HG02943 (cell line): ENCODE results near the gene ARPP19.
"Not testable (repeated sequence)": the region's sequence is repeated elsewhere in the genome, so short reads cannot be mapped to it uniquely, and the experiment has no call there.

Experiments
- ATAC-seq: cut with Tn5 transposase; IDR thresholded peaks from one replicate; pipeline ENCODE4 v1.9.1; 2021; ENCODE audit warnings: mild to moderate bottlenecking, low read depth, moderate library complexity; ENCODE audit not compliant: unreplicated experiment

Gene ARPP19

DNA sequence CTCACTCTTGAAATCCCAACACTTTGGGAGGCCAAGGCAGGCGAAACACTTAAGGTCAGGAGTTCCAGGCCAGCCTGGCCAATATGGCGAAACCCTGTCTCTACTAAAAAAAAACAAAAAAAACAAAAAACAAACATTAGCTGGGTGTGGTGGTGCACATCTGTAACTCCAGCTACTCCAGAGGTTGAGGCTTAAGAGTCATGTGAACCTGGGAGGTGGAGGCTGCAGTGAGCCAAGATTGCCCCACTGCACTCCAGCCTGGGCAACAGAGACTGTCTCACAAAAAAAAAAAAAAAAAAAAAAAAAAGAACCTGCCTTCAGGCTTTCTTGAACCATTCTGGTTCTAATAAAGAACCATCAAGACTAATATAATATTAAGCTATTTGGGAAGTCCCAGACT is 16.5 kb downstream of the ARPP19 start:
- no peak for ATAC-seq

DNA sequence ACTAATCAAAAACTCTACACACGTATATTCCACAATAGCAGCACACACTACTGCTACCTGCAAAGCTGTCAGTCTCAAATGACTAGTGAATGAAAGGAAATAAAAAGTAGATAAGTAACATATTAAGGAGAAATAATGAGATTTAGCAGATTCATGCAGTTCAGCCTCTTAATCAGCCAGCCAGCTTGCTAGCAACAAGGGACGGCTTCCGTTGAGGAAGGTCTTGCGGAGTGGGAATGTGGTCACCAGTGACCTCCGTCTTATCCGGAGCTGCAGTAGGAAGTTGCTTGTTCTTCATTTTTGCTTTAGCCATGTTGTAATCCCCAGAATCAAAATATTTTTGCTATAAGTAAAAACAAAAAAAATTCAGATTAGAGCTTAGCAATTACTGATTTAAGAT is 17.1 kb downstream of the ARPP19 start:
- no peak for ATAC-seq

DNA sequence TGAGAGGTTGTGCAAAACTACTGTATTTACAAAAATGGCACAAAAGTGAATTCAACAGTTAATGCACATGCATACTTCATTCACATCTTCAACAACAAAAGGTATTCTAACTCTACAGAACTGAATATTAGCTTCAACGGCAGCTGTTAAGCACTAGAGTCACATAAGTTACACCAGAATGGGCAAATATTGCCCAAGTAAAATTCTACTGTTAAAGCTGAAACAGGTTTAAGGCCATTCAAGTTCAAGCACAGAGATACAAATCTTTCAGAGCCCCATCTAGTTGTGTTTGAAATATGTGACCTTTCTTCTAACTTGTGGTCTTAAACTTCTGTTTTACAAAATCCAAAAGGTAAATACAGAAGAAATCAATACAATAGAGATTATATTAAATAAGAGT is 17.6 kb downstream of the ARPP19 start:
- ATAC-seq = not testable (repeated sequence)

DNA sequence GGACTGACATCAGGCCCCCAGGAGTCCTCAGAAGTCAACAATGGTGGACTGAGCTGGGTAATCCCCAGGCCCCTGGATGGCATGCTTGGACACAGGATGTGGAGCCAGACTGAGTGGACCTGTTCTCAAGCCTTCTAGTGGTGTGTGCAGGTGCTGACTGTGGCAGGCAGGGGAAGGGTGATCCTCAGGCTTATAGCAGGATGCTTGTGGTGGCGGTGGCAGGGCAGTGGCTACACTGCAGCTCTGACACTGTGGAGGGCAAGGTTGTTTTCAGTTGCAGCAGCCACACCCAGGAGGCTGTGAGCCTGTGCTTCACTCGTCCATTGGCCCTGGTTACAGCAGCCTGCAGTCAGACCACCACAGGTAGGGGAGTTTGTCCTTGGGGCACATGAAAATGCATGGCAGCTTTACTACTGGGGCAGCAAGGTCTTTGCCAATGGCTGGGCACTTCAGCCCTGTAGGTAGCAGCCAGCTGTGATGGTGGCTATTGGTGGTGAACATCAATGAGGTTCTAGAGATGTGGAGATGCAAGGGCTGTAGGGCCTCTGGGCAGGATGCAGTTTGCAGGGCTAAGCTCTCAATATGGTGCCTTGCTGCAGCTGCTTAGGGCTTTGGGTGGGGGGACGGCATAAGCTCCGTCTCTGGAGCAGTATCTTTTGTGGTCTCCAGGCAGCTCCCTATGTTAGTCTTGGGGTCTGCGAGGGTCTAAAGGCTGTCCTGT is 22.6 kb downstream of the ARPP19 start:
- ATAC-seq = no peak

DNA sequence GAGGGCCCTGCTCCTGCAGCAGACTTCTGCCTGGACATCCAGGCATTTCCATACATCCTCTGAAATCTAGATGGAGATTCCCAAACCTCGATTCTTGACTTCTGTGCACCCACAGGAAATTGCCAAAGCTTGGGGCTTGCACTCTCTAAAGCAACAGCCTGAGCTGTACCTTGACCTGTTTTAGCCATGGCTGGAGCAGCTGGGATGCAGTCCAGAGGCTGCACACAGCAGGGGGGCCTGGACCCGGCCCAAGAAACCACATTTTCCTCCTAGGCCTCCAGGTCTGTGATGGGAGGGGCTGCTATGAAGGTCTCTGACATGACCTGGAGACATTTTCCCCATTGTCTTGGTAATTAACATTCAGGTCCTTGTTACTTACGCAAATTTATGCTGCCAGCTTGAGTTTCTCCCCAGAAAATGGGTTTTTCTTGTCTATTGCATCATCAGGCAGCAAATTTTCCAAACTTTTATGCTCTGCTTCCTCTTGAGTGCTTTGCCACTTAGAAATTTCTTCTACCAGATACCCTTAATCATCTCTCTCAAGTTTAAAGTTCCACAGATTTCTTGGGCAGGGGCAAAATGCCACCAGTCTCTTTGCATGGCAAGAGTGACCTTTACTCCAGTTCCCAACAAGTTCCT is 28.3 kb downstream of the ARPP19 start:
- ATAC-seq = no peak

- ATAC-seq = no peak
Measured at GRCh38 chr15:52537459-52537858, 31.4 kb downstream of the ARPP19 start.

GRCh38 chr15:52532427-52532826 is 36.4 kb downstream of the ARPP19 start:
- ATAC-seq = no peak

DNA sequence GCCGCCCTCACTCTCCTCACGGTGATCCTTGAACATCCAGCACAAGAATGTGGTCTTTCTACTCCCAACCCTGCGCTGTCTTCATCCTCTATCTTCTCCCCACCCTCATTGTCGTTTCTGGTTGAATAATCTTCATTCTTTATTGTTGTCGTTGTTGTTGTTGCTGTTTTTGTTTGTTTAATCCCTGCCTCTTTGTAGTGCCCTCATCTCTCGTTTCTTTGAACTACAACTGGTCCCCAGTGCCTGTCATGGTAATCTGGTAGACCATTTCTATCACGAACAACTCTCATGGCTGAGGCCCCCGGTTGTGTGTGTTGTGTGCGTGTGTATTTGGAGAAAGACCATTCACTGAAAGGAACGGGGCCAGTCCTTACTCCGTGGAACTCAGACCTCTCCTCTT is 38.9 kb downstream of the ARPP19 start:
- no peak for ATAC-seq

DNA sequence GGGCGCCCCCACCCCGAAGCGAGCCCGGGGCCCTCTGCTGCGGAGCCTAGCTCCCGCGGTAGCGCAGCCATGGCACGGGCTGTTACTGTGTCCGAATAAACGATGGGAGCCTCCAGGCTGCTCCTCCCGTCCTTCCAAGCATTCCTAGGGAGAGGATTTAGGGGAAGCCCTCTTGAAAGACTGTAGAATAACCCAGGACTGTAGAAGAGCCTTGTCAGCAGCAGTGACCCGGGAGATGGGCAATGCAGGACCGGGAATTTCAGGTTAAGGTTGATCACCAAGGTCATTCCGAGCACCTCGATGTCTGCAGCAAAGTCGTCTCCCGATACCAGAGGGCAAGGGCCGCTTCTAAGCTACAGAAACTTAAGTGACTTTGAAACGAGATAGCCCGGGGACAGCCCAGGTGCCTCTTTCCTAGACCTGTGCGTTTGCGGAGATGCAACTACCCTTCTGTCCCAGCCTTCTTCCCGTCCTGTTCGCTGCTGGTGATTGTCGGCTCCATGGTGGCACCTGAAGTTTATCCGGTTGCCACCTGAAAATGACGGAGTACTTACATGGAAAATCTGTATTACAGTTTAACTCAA is 39.4 kb downstream of the ARPP19 start:
- no peak for ATAC-seq

DNA sequence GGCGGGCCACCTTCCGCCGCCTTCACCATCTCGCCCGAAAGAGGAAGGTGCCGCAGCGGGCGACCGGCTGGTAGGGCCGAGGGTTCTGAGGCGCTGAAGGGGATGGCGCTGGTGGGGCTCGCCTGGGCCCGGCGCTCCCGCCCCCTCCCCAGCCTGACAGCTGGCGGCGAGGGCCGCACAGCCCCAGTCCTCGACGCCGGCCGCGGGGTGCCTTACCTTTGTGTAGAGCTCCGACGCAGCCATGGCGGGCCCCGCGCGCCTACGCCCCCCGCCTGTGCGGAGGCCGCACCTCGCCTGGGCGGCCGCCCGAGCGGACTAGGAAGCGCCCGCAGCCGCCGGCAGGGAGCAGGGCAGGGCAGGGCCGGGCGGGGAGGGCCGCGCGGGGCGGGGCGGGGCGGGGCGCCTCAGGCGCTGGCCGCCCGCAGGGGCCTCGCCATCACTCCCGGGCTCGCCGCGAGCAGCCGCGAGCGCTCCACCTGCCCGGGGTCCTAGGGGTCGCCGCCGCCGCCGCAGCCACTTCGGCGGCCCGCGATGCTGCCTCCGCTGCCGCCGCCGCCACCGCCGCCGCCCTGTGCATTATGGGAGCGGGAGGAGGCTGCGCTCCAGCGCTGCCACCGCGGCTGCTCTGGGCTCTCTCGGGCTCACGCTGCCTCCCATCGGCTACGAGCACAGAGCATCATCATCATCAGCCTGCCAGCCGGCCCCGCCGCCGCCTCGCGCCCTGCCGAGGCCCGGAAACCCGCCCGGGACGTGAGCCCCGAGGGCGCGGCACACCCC is 40.1 kb downstream of the ARPP19 start, which contains the start of gene MYO5A:
Gene MYO5A (minus strand): TSS at position 317 of the 777 bp plus-strand sequence. CDS start 74 bp downstream, at position 243.
- peak; percentile 73 for ATAC-seq

GRCh38 chr15:52527911-52528563 is 40.8 kb downstream of the ARPP19 start:
- peak; percentile 15 for ATAC-seq

DNA sequence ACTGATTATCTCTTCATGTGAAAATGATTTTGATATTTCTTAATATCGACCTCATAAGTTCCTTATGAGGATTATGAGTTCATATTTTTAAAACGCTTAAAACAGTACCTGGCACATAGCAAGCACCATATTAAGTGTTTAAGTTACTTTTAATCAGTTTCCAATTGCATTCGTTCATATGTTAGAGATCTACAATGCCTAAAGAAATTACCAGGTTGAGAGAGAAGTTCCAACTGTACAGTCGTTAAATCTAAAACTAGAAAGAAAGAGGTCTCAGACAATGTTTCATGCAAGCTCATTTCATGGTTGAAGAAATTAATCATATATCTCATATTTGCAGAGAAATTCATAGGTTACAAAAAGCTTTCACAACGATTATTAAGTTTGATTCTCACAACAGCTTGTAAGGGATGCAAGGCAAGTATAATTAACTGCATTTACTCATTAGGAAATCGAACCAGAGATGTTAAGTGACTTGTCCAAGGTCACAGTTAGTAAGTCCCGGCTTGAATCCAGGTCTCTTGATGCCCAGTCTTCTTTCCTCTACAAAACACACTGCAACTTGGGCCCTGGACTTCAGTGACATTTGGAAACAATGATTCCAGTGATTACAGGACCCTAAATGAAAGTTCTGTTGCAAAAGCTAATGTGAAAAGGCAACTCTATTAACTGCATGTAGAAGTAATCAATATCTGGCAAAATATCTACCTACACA is 41.5 kb downstream of the ARPP19 start:
- no peak for ATAC-seq

- ATAC-seq = no peak
Measured at GRCh38 chr15:52524223-52525136, 44.4 kb downstream of the ARPP19 start.

DNA sequence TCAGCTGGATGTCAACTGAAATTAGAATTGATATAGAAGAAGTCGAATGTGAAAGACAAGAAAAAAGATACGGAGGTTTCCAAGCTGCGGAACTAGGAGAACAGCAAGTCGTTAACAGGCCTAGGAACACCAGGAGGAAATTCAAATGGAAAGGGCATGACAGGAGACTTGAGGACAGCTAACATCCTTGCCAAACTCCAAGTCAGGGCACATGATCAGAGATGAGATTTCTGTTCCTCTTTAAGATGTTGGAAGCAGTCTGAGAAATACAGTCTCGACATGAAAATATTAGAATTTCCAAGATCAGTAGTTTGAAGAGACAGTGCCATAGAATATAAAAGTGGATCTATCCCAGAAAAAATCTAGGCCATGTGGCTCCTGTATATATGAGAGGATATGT is 45.2 kb downstream of the ARPP19 start:
- no peak for ATAC-seq

DNA sequence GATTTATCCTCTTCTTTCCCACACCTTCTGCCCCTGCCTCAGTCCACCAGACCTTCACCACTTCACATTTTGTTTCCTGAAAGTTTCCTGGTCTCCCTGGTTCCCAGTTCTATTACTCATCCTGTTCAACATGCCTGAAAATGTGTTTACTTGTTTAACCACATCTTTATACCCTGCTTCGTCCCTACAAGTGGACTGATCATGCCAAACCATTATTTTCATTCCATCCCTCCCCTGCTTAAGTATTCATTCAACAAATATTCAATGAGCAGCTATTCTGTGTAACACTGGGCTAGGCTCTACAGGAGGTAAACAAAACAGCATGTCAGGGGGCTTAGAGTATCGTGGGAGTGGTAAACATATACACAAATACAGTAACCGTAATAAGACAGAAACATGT is 45.6 kb downstream of the ARPP19 start:
- no peak for ATAC-seq

DNA sequence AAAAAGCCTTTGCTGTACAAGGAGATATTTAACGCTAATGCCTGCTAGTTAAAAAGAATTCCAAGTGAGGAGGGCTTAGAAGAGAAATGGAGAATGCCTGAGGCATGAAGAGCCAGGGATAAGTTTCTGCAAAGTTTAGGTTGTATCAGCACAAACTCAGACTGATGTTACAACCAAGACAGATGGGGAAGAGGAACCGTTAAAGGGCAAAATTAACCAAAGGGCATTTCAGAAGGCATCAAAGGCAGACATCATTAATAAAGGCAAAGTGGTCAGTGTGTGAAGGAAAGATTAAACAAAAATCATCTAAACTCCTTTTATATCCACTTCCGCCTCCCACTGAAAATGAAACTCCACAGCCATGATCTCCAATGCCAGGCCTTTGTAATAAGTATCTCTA is 47.1 kb downstream of the ARPP19 start:
- no peak for ATAC-seq

- no peak for ATAC-seq
Measured at GRCh38 chr15:52520421-52520820, 48.4 kb downstream of the ARPP19 start.

DNA sequence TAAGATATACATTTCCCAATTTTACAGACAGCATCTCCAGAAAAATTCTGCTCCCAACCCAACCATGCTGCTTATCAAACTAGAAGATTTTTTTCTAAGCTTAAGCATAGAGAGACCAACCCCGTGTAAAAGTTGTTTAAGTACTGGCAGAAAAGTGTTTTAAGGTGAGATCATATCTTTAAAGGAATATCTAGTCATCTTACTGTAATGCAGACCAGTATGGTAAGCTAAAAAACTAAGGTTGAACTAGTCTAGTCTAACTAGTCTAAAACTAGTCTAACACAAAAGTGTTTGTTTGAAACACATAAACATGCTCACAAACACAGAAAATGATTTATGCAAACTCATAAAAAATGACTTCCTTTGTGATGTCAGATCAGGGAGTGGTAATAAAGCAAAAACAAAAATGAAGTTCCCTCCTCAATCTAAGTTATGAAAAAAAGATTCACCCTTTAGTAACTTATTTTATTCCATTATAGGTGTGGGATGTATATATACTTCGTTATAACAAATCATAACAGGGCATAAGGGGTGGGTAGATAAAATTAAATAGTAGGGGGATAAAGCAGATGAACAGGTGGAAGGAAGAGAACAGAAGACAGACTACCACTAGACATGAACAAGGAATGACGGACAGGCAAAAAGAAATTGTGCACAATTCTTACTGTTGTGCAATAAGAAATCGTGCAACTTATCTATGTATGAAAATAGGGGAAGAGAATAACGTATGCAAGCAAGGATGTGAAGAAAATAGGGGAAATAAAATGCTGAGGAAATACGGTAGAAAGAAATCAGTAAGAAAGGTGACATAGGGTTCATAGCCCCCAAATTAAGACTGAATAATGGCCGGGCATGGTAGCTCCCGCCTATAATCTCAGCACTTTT is 50.1 kb downstream of the ARPP19 start:
- no peak for ATAC-seq
